Stimulated activated CD4-positive, alpha-beta T cell treated with anti-CD3 and anti-CD28 coated beads, Interleukin-12 subunit alpha, Interleukin-12 subunit beta, amount 100 ng/mL, for 4 hours (primary cell): ENCODE data around the gene ZPBP.
"Not testable (repeated sequence)": the region's sequence is repeated elsewhere in the genome, so short reads cannot be mapped to it uniquely, and the experiment has no call there.

Experiments
- DNase-seq: peaks from one replicate; pipeline ENCODE4 v3.0.0-alpha.2; 2020

ZPBP gene

GRCh38 chr7:50092579-50093491 is at the start of gene ZPBP:
Gene ZPBP (minus strand): TSS chr7:50093246. CDS start chr7:50093194, 52 bp downstream.
- peak; percentile 43 for DNase-seq

GRCh38 chr7:50142425-50143017 is 49.5 kb upstream of the ZPBP start:
- no peak for DNase-seq

GRCh38 chr7:50141854-50142253 is 48.8 kb upstream of the ZPBP start:
- no peak for DNase-seq

GRCh38 chr7:50141131-50141530 is 48.1 kb upstream of the ZPBP start:
- DNase-seq: no peak

GRCh38 chr7:50140688-50141087 is 47.6 kb upstream of the ZPBP start:
- DNase-seq: no peak

GRCh38 chr7:50138101-50138500 is 45.1 kb upstream of the ZPBP start:
- DNase-seq: no peak

GRCh38 chr7:50125766-50126165 is 32.7 kb upstream of the ZPBP start:
- DNase-seq: no peak

- no peak for DNase-seq
These were observed 28.2 kb upstream of the ZPBP start for GRCh38 chr7:50121286-50121685.

GRCh38 chr7:50119815-50120637 is 27.0 kb upstream of the ZPBP start:
- peak; percentile 21 for DNase-seq

- DNase-seq: no peak
These were observed 19.2 kb upstream of the ZPBP start for GRCh38 chr7:50112250-50112649.

GRCh38 chr7:50101873-50102272 is 8.8 kb upstream of the ZPBP start:
- no peak for DNase-seq

- no peak for DNase-seq
These were observed 2.6 kb upstream of the ZPBP start for GRCh38 chr7:50095634-50096033.

- DNase-seq: no peak
These were observed 4.5 kb downstream of the ZPBP start for GRCh38 chr7:50088463-50089129.

- no peak for DNase-seq
These were observed 7.7 kb downstream of the ZPBP start for GRCh38 chr7:50085344-50085743.

- DNase-seq: no peak
These were observed 20.0 kb downstream of the ZPBP start for GRCh38 chr7:50073093-50073492.

GRCh38 chr7:50069613-50070012 is 23.4 kb downstream of the ZPBP start:
- DNase-seq: no peak

GRCh38 chr7:50068850-50069551 is 24.0 kb downstream of the ZPBP start:
- no peak for DNase-seq

- no peak for DNase-seq
These were observed 25.0 kb downstream of the ZPBP start for GRCh38 chr7:50068026-50068425.

GRCh38 chr7:50062951-50063350 is 30.1 kb downstream of the ZPBP start:
- DNase-seq: no peak

GRCh38 chr7:50056131-50056530 is 36.9 kb downstream of the ZPBP start:
- no peak for DNase-seq

- DNase-seq: no peak
These were observed 45.3 kb downstream of the ZPBP start for GRCh38 chr7:50047716-50048115.

GRCh38 chr7:50041165-50041564 is 51.9 kb downstream of the ZPBP start:
- DNase-seq: not testable (repeated sequence)
